Pancreas (tissue), 10 donors: ENCODE results near the gene C2CD3. TPM values are rescaled to one million over a fixed set of nuclear protein-coding genes. Genes with fewer than 3 reads are reported as not detected.

Experiments
- ATAC-seq, 4 donors: fragments of 200-7000 bp; cut with Tn5 transposase; one replicate each; pipeline versions ENCODE4 v1.8.0 to v1.9.1; 2020; ENCODE audit warnings: mild to moderate bottlenecking in 4 of 4, moderate library complexity in 4 of 4
- DNase-seq, 6 donors: peaks; one replicate each; pipeline ENCODE4 v3.0.0-alpha.2; 2020
- FAIRE-seq: peaks from 2 replicates; lab custom pipeline; 2012; peaks lifted over from hg19 to GRCh38; lab: Jason Lieb, UNC
- H3K27ac ChIP-seq, 4 donors: fragments of 200-600 bp; sonication (generic); 1 replicate in 3 of 4; 2 replicates in 1 of 4; pipeline versions ENCODE4 v1.5.0 to v1.8.0; 2020
- H3K27me3 ChIP-seq, 4 donors: fragments of 200-600 bp; one replicate each; pipeline ENCODE4 v1.8.0; 2021
- H3K36me3 ChIP-seq, 3 donors: fragments of 200-600 bp; sonication (generic) in 1 of 3; one replicate each; pipeline versions ENCODE4 v1.5.0 to v1.8.0; 2020 to 2021
- H3K4me1 ChIP-seq, 3 donors: fragments of 200-600 bp; one replicate each; pipeline ENCODE4 v1.8.0; 2021
- H3K4me3 ChIP-seq, 4 donors: fragments of 200-600 bp; sonication (generic) in 2 of 4; one replicate each; pipeline versions ENCODE4 v1.5.0 to v1.8.0; 2020 to 2021
- H3K9me3 ChIP-seq, 4 donors: fragments of 200-600 bp; one replicate each; pipeline ENCODE4 v1.8.0; 2021
- CTCF ChIP-seq, 4 donors: fragments of 200-600 bp; sonication (generic) in 3 of 4; IDR thresholded peaks; one replicate each; pipeline versions ENCODE4 v1.5.0 to v1.8.0; 2021; ENCODE audit warnings: antibody characterized with exemption in 4 of 4
- WGBS, 2 donors: extraction: QIAGEN DNeasy Blood & Tissue Kit; methylation state at CpG; one replicate each; pipeline ENCODE4 v1.1.7; 2013; 5-methylcytosine and 5-hydroxymethylcytosine counted together
- intact Hi-C, 3 donors: fragments of 100-400 bp; cut with DNase I; formaldehyde crosslinking; loops; one replicate each; pipeline versions ENCODE4 v1.11.1 to v1.14.2; 2022
- polyA plus RNA-seq, 2 donors: library from polyadenylated mRNA; stranded (reverse); fragments of 200-250 nt; gene quantifications; one replicate each; pipeline ENCODE4 v1.2.3, GENCODE V29; 2013
- total RNA-seq, 6 donors: library from RNA; stranded (reverse); fragmentation: NEBNext Ultra II Directional in 4 of 6; extraction: Animal tissue kit (Norgen Biotek cat#: 25700) in 4 of 6; gene quantifications; one replicate each; pipeline versions ENCODE4 v1.2.1 to v1.2.4, GENCODE V29; 2021 to 2023
- donor health status: healthy with polysubstance abuse.
- donor health status: DM: no; HTN: no; CAD: no; lungs with moderate emphysema.
- donor health status: DM: no; HTN: no; CAD: no.
- donor health status: control.
- donor health status: control.
- donor health status: Bipolar disorder and iron deficiency.
- donor health status: DM: yes; HTN: yes; CAD: no.
- donor health status: DM: no; HTN: no; CAD: no.
- donor health status: DM: no; HTN: no; CAD: no.
- donor health status: DM: yes; HTN: yes; CAD: no.

The C2CD3 gene
- total and polyA plus RNA-seq, 8 donors: 7.0 to 14.8 (median 8.7) TPM

GRCh38 chr11:74021998-74022397 lies 148.8 kb downstream of the C2CD3 start:
- ATAC-seq (no peak), DNase-seq (no peak), FAIRE-seq (no peak)
- no peak overlapping the region for H3K4me3 ChIP-seq
- H3K27me3 ChIP-seq: no peaks in the 10 kb centered on the region
- no peak overlapping the region for H3K27ac ChIP-seq
- H3K36me3 ChIP-seq: no peaks in the 10 kb centered on the region
- no peaks in the 10 kb centered on the region for H3K9me3 ChIP-seq
- TF ChIP-seq CTCF (IDR thresholded peaks at IDR 0.05): no peak
- 94 to 96% methylated on average over 6 of the region's 6 CpGs for WGBS, 2 donors
- intact Hi-C loops: no loop called here
- H3K4me1 ChIP-seq: peaks cover 11 to 21% (median 20%) of the 10 kb centered on the region in 3 donors

- Histone ChIP-seq H3K4me1 (peaks cover 11 to 21% (median 20%) of the 10 kb centered on the region in 3 donors), H3K4me3 (no peak overlapping the region), H3K36me3 (no peaks in the 10 kb centered on the region), H3K27me3 (no peaks in the 10 kb centered on the region), H3K27ac (peak overlapping the region in 1 of 4 donors; percentile 92), H3K9me3 (no peaks in the 10 kb centered on the region)
- intact Hi-C loops: no loop called here
- TF ChIP-seq CTCF (IDR thresholded peaks at IDR 0.05): no peak
- no peak for DNase-seq
- no peak for ATAC-seq
- no peak for FAIRE-seq
- 90 to 97% methylated on average over 4 of the region's 4 CpGs for WGBS, 2 donors
Measured at GRCh38 chr11:74020539-74020938, 150.3 kb downstream of the C2CD3 start.

GRCh38 chr11:74019860-74020259 lies 150.9 kb downstream of the C2CD3 start:
- H3K27me3 ChIP-seq: no peaks in the 10 kb centered on the region
- WGBS, 2 donors: 93 to 94% methylated on average over 4 of the region's 4 CpGs
- H3K4me3 ChIP-seq: no peak overlapping the region
- DNase-seq: no peak
- no peak for TF ChIP-seq CTCF (IDR thresholded peaks at IDR 0.05)
- H3K27ac ChIP-seq: peak overlapping the region in 3 of 4 donors; percentile 76 to 92 (median 90)
- peaks cover 11 to 21% (median 20%) of the 10 kb centered on the region in 3 donors for H3K4me1 ChIP-seq
- no peak for ATAC-seq
- no peak for FAIRE-seq
- H3K36me3 ChIP-seq: no peaks in the 10 kb centered on the region
- no peaks in the 10 kb centered on the region for H3K9me3 ChIP-seq
- intact Hi-C loops: no loop called here

GRCh38 chr11:74019104-74019738 lies 151.6 kb downstream of the C2CD3 start:
- intact Hi-C loops: no loop called here
- Histone ChIP-seq H3K36me3 (no peaks in the 10 kb centered on the region), H3K9me3 (no peaks in the 10 kb centered on the region), H3K27ac (peak overlapping the region; percentile 73 to 92 (median 83)), H3K4me1 (peaks cover 11 to 21% (median 20%) of the 10 kb centered on the region in 3 donors), H3K4me3 (no peak overlapping the region), H3K27me3 (no peaks in the 10 kb centered on the region)
- FAIRE-seq: no peak
- peak in 2 of 6 donors; percentile 48 to 54 for DNase-seq
- TF ChIP-seq CTCF (IDR thresholded peaks at IDR 0.05): no peak
- WGBS, 2 donors: 25 to 32% methylated on average over 4 of the region's 4 CpGs
- ATAC-seq: peak; percentile 22 to 58 (median 41)
